GM12875 (cell line): ENCODE results near the gene MCOLN3.

Experiments
- H3K4me3 ChIP-seq: one replicate; pipeline ENCODE4 v1.5.1; 2011; ENCODE audit warnings: low read depth, low read length, control low read depth
- TF ChIP-seq, protein P1 (sequence below): IDR thresholded peaks from 2 replicates; pipeline ENCODE4 v1.5.1; 2011; ENCODE audit warnings: low read depth, mild to moderate bottlenecking, control low read depth, inconsistent platforms, low read length, moderate library complexity, borderline replicate concordance; ENCODE audit not compliant: insufficient read depth

Gene MCOLN3, protein sequence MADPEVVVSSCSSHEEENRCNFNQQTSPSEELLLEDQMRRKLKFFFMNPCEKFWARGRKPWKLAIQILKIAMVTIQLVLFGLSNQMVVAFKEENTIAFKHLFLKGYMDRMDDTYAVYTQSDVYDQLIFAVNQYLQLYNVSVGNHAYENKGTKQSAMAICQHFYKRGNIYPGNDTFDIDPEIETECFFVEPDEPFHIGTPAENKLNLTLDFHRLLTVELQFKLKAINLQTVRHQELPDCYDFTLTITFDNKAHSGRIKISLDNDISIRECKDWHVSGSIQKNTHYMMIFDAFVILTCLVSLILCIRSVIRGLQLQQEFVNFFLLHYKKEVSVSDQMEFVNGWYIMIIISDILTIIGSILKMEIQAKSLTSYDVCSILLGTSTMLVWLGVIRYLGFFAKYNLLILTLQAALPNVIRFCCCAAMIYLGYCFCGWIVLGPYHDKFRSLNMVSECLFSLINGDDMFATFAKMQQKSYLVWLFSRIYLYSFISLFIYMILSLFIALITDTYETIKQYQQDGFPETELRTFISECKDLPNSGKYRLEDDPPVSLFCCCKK

DNA sequence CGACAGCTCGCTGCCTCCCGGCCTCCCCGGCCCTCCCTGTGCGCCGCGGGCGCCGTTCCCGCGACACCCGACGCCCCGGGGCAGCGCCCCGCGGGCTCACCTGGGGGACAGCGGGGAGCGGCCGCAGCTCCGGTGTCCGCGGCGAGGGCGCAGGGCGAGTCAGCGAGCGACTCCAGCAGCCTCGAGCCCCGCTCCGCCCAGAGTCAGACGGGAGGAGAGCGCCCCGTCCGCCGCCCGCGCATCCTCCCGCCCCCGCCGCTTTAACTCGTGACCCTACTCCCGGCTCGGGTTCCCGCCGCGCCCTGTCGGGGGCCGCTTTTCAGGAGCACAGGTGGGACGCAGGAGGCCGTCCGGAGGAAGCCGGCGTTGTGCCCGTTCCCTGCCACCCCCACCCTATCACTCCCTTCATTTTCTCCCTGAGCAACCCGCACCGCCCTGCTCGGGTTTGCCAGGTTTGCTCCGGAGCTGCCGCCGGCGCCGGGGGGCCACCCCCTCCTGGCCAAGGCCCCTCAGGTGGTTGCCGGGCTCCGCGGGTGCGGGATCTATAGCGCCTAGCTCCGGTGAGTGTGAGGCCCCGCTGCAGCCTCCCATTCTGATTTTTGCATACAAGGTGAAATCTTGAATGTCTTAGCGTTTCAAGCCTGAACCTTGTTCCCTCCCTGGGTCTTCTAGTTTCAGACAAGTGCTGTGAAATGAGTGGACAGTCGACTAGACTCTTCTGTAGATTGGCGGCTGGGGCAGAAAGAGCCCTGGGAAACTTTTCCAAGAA lies at the start of gene MCOLN3:
TSS of gene MCOLN3 (minus strand) at position 205 of the 769 bp plus-strand sequence. CDS start 3,140 bp downstream, outside the sequence.
- H3K4me3 ChIP-seq = peak within 1 kb of the TSS; percentile 70
- TF ChIP-seq, protein P1, sequence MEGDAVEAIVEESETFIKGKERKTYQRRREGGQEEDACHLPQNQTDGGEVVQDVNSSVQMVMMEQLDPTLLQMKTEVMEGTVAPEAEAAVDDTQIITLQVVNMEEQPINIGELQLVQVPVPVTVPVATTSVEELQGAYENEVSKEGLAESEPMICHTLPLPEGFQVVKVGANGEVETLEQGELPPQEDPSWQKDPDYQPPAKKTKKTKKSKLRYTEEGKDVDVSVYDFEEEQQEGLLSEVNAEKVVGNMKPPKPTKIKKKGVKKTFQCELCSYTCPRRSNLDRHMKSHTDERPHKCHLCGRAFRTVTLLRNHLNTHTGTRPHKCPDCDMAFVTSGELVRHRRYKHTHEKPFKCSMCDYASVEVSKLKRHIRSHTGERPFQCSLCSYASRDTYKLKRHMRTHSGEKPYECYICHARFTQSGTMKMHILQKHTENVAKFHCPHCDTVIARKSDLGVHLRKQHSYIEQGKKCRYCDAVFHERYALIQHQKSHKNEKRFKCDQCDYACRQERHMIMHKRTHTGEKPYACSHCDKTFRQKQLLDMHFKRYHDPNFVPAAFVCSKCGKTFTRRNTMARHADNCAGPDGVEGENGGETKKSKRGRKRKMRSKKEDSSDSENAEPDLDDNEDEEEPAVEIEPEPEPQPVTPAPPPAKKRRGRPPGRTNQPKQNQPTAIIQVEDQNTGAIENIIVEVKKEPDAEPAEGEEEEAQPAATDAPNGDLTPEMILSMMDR = 0 out of 2 replicates have a peak, but pooled peaks have one; percentile 2

- no peak overlapping the region for H3K4me3 ChIP-seq
- TF ChIP-seq, protein P1 = no peak
These were observed 45.3 kb upstream of the MCOLN3 start for GRCh38 chr1:85093644-85094043.

GRCh38 chr1:85091671-85092280 lies 43.5 kb upstream of the MCOLN3 start:
- no peak overlapping the region for H3K4me3 ChIP-seq
- TF ChIP-seq, protein P1 = no peak

- TF ChIP-seq, protein P1 = no peak
- no peak overlapping the region for H3K4me3 ChIP-seq
These were observed 41.9 kb upstream of the MCOLN3 start for GRCh38 chr1:85090225-85090624.

- TF ChIP-seq, protein P1 = no peak
- H3K4me3 ChIP-seq = no peak overlapping the region
These were observed 40.9 kb upstream of the MCOLN3 start for GRCh38 chr1:85089203-85089602.

DNA sequence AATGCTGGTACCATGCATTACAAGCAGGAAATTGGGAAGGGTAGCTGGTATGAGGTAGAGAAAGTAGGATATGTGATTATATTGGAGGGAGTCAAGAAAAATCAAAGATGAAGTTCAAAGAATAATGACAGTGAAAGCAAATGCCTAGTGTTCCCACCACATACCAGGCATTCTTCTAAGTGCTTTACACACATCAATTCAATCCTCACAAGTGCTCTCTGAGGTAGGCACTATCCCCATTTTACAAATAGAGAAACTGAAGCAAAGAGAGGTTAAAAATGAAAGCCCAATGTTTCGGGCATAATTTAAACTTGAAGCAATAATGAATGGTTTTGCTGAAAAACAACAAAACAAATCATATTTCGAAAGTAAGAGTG lies 40.1 kb upstream of the MCOLN3 start:
- no peak overlapping the region for H3K4me3 ChIP-seq
- TF ChIP-seq, protein P1 = no peak
